Measurements from ENCODE around the gene CIAPIN1.

- TF ChIP-seq EZH2 (IDR thresholded peaks at IDR 0.05; ENCODE audit: borderline replicate concordance, low read depth, low read length, severe bottlenecking) (no peak), CTCF (IDR thresholded peaks at IDR 0.05; ENCODE audit: borderline replicate concordance, extremely low read depth, low read length, poor library complexity, severe bottlenecking) (no peak)
These were observed 55.9 kb downstream of the CIAPIN1 start for GRCh38 chr16:57391300-57391699.
